Left ventricle myocardium superior (tissue), 1 donor: Measurements from ENCODE around the gene MDM1. TPM values are rescaled to one million over a fixed set of nuclear protein-coding genes. Genes with fewer than 3 reads are reported as not detected.

Source experiments
- ATAC-seq: fragments of 200-7000 bp; cut with Tn5 transposase; one replicate; pipeline ENCODE4 v1.9.1; 2020; ENCODE audit warnings: mild to moderate bottlenecking, moderate library complexity
- DNase-seq: peaks from one replicate; pipeline ENCODE4 v3.0.0-alpha.2; 2020
- intact Hi-C: fragments of 100-400 bp; cut with micrococcal nuclease; formaldehyde crosslinking; loops from one replicate; pipeline ENCODE4 v1.11.0; 2022
- total RNA-seq: library from RNA; stranded (reverse); fragmentation: NEBNext Ultra II Directional; extraction: Animal tissue kit (Norgen Biotek cat#: 25700); gene quantifications from one replicate; pipeline ENCODE4 v1.2.1, GENCODE V29; 2021
- donor health status: DM: no; HTN: yes; CAD: no; lungs with severe emphysema.

The MDM1 gene
- total RNA-seq, 1 donor from 2014 or later, result 6.2 TPM

GRCh38 chr12:68332728-68333630 lies 817 bp upstream of the MDM1 start:
- no peak for DNase-seq
- ATAC-seq, result no peak
- intact Hi-C loops, result no loop called here

GRCh38 chr12:68331500-68331868 lies 678 bp downstream of the MDM1 start:
- DNase-seq (no peak), ATAC-seq (no peak)
- intact Hi-C loops, result no loop called here

- ATAC-seq (no peak), DNase-seq (no peak)
- intact Hi-C loops, result no loop called here
Observed at GRCh38 chr12:68327896-68328295, 4.3 kb downstream of the MDM1 start.

GRCh38 chr12:68326716-68327115 lies 5.4 kb downstream of the MDM1 start:
- intact Hi-C loops, result no loop called here
- no peak for ATAC-seq

GRCh38 chr12:68325966-68326365 lies 6.2 kb downstream of the MDM1 start:
- intact Hi-C loops, result no loop called here
- no peak for DNase-seq
- no peak for ATAC-seq

More at GRCh38 chr12:68326716-68327115, 5.4 kb downstream of the MDM1 start:
- no peak for DNase-seq

- intact Hi-C loops, result loop anchor here (5.0 kb wide), 1 partner anchor 87 kb away; no protein-coding TSS in a partner anchor
- ATAC-seq (no peak), DNase-seq (no peak)
Observed at GRCh38 chr12:68324531-68324930, 7.6 kb downstream of the MDM1 start.

GRCh38 chr12:68321140-68321539 lies 11.0 kb downstream of the MDM1 start:
- ATAC-seq, result peak; percentile 58
- intact Hi-C loops, result loop anchor here (5.0 kb wide), 1 partner anchor 84 kb away; no protein-coding TSS in a partner anchor
- no peak for DNase-seq

- ATAC-seq (peak; percentile 98), DNase-seq (peak; percentile 31)
- intact Hi-C loops, result loop anchor here (5.0 kb wide), 2 partner anchors 83 to 98 kb away; no protein-coding TSS in a partner anchor
Observed at GRCh38 chr12:68319988-68320623, 12.1 kb downstream of the MDM1 start.

GRCh38 chr12:68317047-68317667 lies 15.0 kb downstream of the MDM1 start:
- no peak for DNase-seq
- intact Hi-C loops, result loop anchor here (5.0 kb wide), 1 partner anchor 95 kb away; no protein-coding TSS in a partner anchor
- ATAC-seq, result no peak

GRCh38 chr12:68310370-68310769 lies 21.8 kb downstream of the MDM1 start:
- intact Hi-C loops, result no loop called here

GRCh38 chr12:68306564-68306963 lies 25.6 kb downstream of the MDM1 start:
- no peak for ATAC-seq
- intact Hi-C loops, result no loop called here

More at GRCh38 chr12:68310370-68310769, 21.8 kb downstream of the MDM1 start:
- DNase-seq (no peak), ATAC-seq (no peak)

GRCh38 chr12:68305278-68305677 lies 26.9 kb downstream of the MDM1 start:
- ATAC-seq (no peak), DNase-seq (no peak)
- intact Hi-C loops, result no loop called here

More at GRCh38 chr12:68306564-68306963, 25.6 kb downstream of the MDM1 start:
- no peak for DNase-seq

- intact Hi-C loops, result no loop called here
Observed at GRCh38 chr12:68304626-68305025, 27.5 kb downstream of the MDM1 start.

GRCh38 chr12:68303850-68304249 lies 28.3 kb downstream of the MDM1 start:
- intact Hi-C loops, result no loop called here

More at GRCh38 chr12:68304626-68305025, 27.5 kb downstream of the MDM1 start:
- no peak for ATAC-seq
- DNase-seq, result no peak

GRCh38 chr12:68297929-68298328 lies 34.2 kb downstream of the MDM1 start:
- intact Hi-C loops, result no loop called here
- ATAC-seq, result no peak
- no peak for DNase-seq

More at GRCh38 chr12:68303850-68304249, 28.3 kb downstream of the MDM1 start:
- DNase-seq (no peak), ATAC-seq (peak; percentile 64)

- ATAC-seq, result no peak
- DNase-seq, result no peak
- intact Hi-C loops, result no loop called here
Observed at GRCh38 chr12:68294251-68294650, 37.9 kb downstream of the MDM1 start.

- intact Hi-C loops, result no loop called here
- no peak for DNase-seq
- no peak for ATAC-seq
Observed at GRCh38 chr12:68293347-68293746, 38.8 kb downstream of the MDM1 start.

GRCh38 chr12:68292151-68292943 lies 39.8 kb downstream of the MDM1 start:
- intact Hi-C loops, result no loop called here
- no peak for ATAC-seq
- DNase-seq, result no peak
